HG02943 (cell line): Measurements from ENCODE around the gene TAS2R43.
"Not testable (repeated sequence)": the region's sequence is repeated elsewhere in the genome, so short reads cannot be mapped to it uniquely, and the experiment has no call there.

ENCODE experiments used
- ATAC-seq: cut with Tn5 transposase; IDR thresholded peaks from one replicate; pipeline ENCODE4 v1.9.1; 2021; ENCODE audit warnings: mild to moderate bottlenecking, low read depth, moderate library complexity; ENCODE audit not compliant: unreplicated experiment

The TAS2R43 gene, protein sequence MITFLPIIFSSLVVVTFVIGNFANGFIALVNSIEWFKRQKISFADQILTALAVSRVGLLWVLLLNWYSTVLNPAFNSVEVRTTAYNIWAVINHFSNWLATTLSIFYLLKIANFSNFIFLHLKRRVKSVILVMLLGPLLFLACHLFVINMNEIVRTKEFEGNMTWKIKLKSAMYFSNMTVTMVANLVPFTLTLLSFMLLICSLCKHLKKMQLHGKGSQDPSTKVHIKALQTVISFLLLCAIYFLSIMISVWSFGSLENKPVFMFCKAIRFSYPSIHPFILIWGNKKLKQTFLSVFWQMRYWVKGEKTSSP

GRCh38 chr12:11092128-11092527 lies at the start of gene TAS2R43:
TSS of gene TAS2R43 (minus strand) at chr12:11092313. CDS start at chr12:11092229, 84 bp downstream.
- ATAC-seq: no peak

DNA sequence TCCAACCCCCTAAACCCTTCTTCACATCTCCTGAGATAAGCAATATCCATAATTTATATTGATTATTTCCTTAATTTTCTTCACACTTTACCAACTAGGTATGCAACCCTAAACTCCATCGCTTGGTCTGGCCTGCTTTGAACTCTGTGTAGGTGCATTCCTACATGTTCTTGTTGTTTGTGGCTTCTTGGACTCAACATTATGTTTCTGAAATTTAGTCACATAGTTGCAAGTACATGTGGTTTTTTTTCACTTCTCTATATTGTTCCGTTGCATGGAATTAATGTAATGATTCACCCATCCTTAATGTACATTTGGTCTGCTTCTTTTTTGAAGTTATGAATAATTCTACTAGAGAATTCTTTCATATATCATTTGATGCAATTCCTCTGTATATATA lies 44.0 kb upstream of the TAS2R43 start:
- ATAC-seq: no peak

DNA sequence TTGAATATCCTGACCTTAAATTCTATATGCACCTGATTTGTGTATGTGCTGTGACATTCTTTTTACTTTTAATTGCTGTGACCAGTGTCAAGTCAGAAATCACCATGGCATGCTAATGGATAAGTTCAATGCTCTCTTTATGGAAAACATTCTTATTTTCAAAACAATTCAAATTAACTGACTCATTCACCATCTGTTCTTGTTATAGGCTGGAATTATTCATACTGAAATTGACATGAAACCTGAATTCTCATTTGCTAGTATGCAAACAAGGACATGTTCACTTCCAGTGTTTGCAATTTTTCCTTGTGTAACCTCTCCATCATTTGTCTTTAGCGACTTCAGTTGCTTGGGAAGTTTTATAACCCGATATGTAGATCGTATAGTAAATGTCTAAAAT lies 42.2 kb upstream of the TAS2R43 start, which contains the start of gene TAS2R30:
TSS of gene TAS2R30 (minus strand) at position 340 of the 400 bp plus-strand sequence. CDS start 400 bp downstream, outside the sequence.
- ATAC-seq: no peak

- ATAC-seq: no peak
Observed at GRCh38 chr12:11133816-11134215, 41.7 kb upstream of the TAS2R43 start.

- no peak for ATAC-seq
Observed at GRCh38 chr12:11133162-11133561, 41.0 kb upstream of the TAS2R43 start.

GRCh38 chr12:11130999-11131398 lies 38.9 kb upstream of the TAS2R43 start:
- ATAC-seq: no peak

DNA sequence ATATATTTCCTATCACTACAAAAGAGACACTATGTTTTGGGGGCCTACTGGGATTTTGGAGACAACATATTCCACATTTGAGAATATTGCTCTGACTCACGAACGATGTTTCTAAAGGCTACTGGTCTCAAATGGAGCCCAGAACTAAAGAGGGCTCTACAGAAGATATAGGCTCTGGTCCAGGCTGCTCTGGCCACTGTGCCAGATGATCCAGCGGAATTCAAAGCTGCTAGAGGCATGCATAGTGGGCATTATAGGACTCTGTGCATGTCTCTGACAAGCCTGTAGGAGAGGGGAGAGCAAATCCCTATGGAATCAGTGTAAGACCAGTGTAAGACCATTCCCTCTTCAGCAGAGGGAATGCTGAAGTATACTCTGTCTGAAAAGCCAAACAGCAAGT lies 38.3 kb upstream of the TAS2R43 start:
- ATAC-seq: no peak

DNA sequence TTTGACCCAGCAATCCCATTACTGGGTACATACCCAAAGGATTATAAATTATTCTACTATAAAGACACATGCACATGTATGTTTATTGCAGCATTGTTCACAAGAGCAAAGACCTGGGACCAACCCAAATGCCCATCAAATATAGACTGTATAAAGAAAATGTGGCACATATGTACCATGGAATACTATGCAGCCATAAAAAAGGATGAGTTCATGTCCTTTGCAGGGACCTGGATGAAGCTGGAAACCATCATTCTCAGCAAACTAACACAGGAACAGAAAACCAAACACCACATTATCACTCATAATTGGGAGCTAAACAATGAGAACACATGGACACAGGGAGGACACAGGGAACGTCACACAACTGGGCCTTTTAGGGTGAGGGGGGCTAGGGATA lies 22.0 kb upstream of the TAS2R43 start:
- not testable (repeated sequence) for ATAC-seq

GRCh38 chr12:11111213-11111612 lies 19.1 kb upstream of the TAS2R43 start:
- ATAC-seq: not testable (repeated sequence)

- ATAC-seq: no peak
Observed at GRCh38 chr12:11108862-11109261, 16.7 kb upstream of the TAS2R43 start.

GRCh38 chr12:11107719-11108118 lies 15.6 kb upstream of the TAS2R43 start:
- ATAC-seq: no peak

DNA sequence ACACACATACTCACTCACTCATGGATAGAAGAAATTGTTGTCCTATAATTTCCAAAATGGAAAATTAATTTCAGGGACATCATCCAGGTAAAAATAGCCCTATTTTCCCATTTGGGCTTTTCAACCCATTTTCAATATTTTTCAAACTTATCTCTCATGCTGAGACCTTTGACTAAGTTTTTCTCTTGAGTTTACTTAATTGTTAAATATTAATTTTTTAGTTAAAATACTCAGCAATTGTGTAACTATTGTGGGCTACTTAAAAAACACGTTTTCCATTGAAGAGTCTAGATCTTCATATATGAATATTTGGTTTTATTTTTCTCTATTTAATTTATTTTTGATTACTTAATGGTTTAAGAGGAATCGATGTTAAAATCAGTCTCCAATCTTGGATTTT lies 14.2 kb upstream of the TAS2R43 start:
- ATAC-seq: no peak

DNA sequence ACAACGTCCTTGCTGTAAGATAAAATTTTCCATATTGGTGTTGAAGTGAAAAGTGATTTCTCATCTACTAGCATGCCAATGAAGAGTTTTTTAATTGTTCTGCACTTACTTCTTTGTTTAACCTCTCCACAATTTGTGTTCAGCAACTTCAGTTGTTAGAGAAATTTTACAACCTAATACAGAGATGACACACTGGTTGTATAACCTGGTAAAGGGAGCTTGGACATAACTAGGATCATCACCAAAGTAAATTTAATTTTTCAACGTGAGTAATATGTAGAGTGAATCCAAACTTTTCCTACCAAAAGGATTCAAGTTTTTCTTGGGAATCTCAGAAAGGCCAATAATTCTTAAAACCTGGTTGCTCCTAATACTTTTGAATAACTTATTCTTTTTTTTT lies 13.4 kb upstream of the TAS2R43 start:
- ATAC-seq: no peak

DNA sequence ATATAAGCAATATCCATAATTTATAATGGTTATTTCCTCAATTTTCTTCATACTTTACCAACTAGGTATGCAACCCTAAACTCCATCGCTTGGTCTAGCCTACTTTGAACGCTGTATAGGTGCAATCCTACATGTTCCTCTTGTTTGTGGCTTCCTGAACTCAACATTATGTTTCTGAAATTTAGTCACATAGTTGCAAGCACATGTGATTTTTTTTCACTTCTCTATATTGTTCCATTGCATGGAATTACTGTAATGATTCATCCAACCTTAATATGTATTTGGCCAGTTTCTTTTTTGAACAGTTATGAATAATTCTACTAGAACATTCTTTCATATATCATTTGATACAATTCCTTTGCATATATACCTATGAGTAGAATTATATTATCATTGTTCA lies 2.8 kb upstream of the TAS2R43 start:
- not testable (repeated sequence) for ATAC-seq

GRCh38 chr12:11089246-11089645 lies 2.9 kb downstream of the TAS2R43 start:
- no peak for ATAC-seq

DNA sequence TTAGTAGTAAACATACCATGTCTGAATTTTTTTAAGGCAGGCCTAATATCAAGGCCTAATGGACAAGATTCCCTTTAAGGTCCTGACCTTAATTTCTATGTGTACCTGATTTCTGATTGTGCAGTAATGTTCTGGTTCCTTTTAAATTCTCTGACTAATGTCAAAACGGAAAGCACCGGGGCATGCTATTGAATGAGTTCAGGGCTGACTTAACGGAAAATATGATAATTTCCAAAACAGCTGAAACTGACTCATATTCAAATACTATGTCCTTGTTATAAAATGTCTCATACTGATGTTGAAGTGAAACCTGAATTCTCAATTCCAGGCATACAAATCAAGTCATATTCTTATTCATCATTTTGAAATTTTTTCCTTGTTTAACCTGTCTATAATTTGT lies 6.7 kb downstream of the TAS2R43 start:
- no peak for ATAC-seq

DNA sequence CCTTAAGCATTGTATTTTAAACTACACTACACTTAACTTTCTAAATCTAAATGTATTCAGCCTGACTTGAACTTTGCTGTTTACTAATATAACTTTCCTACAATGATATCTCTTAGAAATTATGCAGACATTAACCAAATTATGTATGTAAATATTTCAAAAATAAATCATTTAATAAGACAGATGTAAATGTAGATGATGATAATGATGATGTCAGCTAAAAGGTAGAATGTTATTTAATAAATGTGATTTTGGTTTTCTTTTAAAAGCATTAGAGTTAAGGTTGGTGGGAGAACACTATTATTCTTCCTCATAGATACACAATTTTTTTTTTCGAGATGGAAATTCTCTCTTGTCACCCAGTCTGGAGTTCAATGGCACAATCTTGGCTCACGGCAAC lies 10.1 kb downstream of the TAS2R43 start:
- ATAC-seq: no peak

DNA sequence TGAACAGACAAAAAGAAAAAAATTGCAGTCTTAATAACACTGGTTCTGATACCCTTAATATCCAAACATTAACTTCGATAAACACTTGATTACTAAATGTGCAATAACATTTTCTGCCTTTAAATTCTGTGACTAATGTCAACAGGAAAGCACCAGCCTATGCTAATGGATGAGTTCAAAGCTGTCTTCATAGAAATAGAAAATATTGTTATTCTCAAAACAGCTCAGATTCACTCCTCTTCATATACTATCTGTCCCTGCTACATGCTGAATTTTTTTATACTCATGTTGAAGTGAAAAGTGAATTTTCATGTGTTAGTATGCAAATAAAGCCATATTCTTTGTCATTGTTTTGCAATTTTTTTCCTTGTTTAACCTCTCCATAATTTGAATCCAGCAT lies 13.9 kb downstream of the TAS2R43 start:
- no peak for ATAC-seq

DNA sequence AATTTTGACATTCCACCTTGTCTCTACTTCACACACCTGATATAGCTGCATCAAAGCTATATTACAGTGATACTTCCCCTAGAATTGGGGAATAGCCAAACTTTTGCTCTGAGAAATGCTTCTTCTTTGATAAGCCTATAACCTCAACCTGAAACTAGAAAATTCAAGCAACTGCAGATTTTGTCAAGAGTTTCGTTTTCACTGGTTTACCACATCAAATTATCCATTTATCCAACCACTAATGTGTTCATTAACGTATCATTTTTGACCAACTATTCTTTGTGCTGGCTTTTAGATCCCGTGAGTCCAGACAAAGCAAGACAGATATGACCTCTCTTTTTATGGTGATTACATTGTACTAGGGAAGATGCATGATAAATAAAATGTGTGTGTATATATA lies 16.5 kb downstream of the TAS2R43 start:
- no peak for ATAC-seq

GRCh38 chr12:11071414-11071813 lies 20.7 kb downstream of the TAS2R43 start:
- no peak for ATAC-seq

GRCh38 chr12:11070999-11071398 lies 21.1 kb downstream of the TAS2R43 start:
- ATAC-seq: no peak

DNA sequence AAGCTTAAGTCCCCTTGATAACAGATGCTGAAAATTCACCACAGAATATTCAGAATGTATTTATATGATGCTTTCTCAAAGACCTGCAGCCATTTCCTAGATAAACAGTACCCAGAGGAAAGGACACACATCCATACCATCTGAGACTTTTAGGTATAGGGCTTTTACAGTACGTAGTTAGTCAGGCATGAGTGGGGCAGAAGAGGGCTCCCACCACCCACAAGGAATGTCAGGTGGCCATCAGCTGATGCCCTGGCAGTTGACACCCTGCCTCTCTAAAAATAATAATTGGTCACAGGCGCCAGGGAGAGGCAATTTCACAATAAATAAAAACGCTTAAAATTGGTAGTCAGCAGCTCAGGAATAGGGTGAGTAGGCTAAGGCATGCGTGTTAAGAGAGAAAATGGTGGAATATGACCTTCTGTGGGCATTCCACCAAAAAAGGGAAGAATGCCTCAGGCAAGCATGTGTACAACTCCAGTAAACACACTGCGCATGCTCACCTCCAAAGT lies 22.2 kb downstream of the TAS2R43 start:
- ATAC-seq: no peak
